ENCODE data around the gene BTG1.
"Not testable (repeated sequence)": the region's sequence is repeated elsewhere in the genome, so short reads cannot be mapped to it uniquely, and the experiment has no call there.

BTG1 gene

GRCh38 chr12:92111256-92111655, 34.4 kb downstream of the BTG1 start:
- H3K4me1 Mint-ChIP-seq (ENCODE audit: low read depth) = peaks cover 56% of the 10 kb centered on the region
- DNase-seq (ENCODE audit: low spot score) = no peak
- peak overlapping the region; percentile 18 for H3K27ac Mint-ChIP-seq
- H3K36me3 Mint-ChIP-seq (ENCODE audit: low read depth) = peaks cover 2% of the 10 kb centered on the region
- no peaks in the 10 kb centered on the region for H3K9me3 Mint-ChIP-seq
- no peaks in the 10 kb centered on the region for H3K27me3 Mint-ChIP-seq (ENCODE audit: low read depth)
- peak overlapping the region; percentile 26 for H3K4me3 Mint-ChIP-seq

GRCh38 chr12:92110083-92110640, 35.5 kb downstream of the BTG1 start:
- peak overlapping the region; percentile 26 for H3K4me3 Mint-ChIP-seq
- H3K9me3 Mint-ChIP-seq = no peaks in the 10 kb centered on the region
- peaks cover 2% of the 10 kb centered on the region for H3K36me3 Mint-ChIP-seq (ENCODE audit: low read depth)
- H3K4me1 Mint-ChIP-seq (ENCODE audit: low read depth) = peaks cover 60% of the 10 kb centered on the region
- H3K27ac Mint-ChIP-seq = no peak overlapping the region
- DNase-seq (ENCODE audit: low spot score) = no peak
- no peaks in the 10 kb centered on the region for H3K27me3 Mint-ChIP-seq (ENCODE audit: low read depth)

DNA sequence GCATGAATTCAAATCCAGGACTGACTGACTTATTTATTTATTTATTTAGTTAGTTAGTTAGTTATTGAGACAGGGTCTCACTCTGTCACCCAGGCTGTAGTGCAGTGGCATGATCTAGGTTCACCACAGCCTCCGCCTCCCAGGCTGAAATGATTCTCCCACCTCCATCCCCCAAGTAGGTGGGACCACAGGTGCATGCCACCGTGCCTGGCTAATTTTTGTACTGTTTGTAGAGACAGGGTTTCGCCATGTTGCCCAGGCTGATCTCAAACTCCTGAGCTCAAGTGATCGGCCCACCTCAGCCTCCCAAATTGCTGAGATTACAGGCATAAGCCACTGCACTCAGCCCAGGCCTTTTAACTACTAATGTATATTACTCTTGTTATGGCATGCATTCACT, 36.0 kb downstream of the BTG1 start:
- peaks cover under 1% of the 10 kb centered on the region for H3K36me3 Mint-ChIP-seq (ENCODE audit: low read depth)
- H3K9me3 Mint-ChIP-seq = no peaks in the 10 kb centered on the region
- peaks cover 56% of the 10 kb centered on the region for H3K4me1 Mint-ChIP-seq (ENCODE audit: low read depth)
- no peaks in the 10 kb centered on the region for H3K27me3 Mint-ChIP-seq (ENCODE audit: low read depth)
- no peak for DNase-seq (ENCODE audit: low spot score)
- no peak overlapping the region for H3K27ac Mint-ChIP-seq
- no peak overlapping the region for H3K4me3 Mint-ChIP-seq

DNA sequence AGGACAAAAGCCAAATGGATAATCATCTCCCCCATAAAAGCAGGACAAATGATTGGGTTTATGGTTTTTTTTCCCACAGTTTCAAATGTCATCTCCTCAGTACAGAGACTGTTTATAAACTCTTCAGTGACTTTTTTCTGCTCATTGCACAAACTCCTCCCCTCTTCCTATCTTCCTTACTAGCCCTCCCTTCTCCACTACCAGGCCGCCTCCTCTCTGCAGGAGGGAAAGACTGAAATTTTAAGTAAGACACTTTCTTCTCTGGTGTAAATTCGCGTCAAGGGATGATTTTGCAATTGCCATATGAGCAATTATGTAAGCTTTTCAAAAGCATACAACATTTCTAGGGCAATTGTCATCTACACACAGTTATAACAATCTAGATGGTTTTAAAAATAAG, 37.0 kb downstream of the BTG1 start:
- H3K4me3 Mint-ChIP-seq = no peak overlapping the region
- H3K27ac Mint-ChIP-seq = peak overlapping the region; percentile 37
- no peak for DNase-seq (ENCODE audit: low spot score)
- H3K36me3 Mint-ChIP-seq (ENCODE audit: low read depth) = no peaks in the 10 kb centered on the region
- no peaks in the 10 kb centered on the region for H3K27me3 Mint-ChIP-seq (ENCODE audit: low read depth)
- H3K4me1 Mint-ChIP-seq (ENCODE audit: low read depth) = peaks cover 52% of the 10 kb centered on the region
- H3K9me3 Mint-ChIP-seq = no peaks in the 10 kb centered on the region

DNA sequence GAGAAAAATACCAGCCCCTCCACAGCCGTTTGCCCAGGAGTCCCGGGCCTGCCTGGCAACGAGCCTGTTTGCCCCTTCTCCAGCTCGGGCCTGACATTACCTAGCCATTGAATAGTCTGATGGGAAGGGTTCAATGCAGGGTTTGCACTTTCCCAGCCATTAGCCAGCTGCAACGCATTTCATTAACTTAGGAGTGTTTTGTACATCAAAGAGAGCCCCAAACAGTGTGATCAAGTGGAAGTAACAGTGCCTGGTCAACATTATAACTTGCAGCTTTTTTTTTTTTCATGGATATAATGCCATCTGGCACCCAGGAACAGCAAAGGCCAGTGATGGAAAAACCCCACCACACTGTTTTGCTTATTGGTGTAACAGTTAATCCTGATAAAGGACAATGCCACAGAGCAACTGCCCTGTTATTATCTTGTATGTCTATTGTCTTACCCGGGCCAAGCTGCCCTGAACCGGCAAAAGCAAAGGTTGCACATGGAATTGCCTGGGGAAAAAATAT, 38.0 kb downstream of the BTG1 start:
- H3K4me3 Mint-ChIP-seq = no peak overlapping the region
- H3K4me1 Mint-ChIP-seq (ENCODE audit: low read depth) = peaks cover 50% of the 10 kb centered on the region
- H3K36me3 Mint-ChIP-seq (ENCODE audit: low read depth) = no peaks in the 10 kb centered on the region
- DNase-seq (ENCODE audit: low spot score) = no peak
- no peaks in the 10 kb centered on the region for H3K27me3 Mint-ChIP-seq (ENCODE audit: low read depth)
- no peaks in the 10 kb centered on the region for H3K9me3 Mint-ChIP-seq
- no peak overlapping the region for H3K27ac Mint-ChIP-seq

- Mint-ChIP-seq H3K36me3 (ENCODE audit: low read depth) (no peaks in the 10 kb centered on the region), H3K4me1 (ENCODE audit: low read depth) (peaks cover 47% of the 10 kb centered on the region)
Observed at GRCh38 chr12:92107094-92107493, 38.6 kb downstream of the BTG1 start.

DNA sequence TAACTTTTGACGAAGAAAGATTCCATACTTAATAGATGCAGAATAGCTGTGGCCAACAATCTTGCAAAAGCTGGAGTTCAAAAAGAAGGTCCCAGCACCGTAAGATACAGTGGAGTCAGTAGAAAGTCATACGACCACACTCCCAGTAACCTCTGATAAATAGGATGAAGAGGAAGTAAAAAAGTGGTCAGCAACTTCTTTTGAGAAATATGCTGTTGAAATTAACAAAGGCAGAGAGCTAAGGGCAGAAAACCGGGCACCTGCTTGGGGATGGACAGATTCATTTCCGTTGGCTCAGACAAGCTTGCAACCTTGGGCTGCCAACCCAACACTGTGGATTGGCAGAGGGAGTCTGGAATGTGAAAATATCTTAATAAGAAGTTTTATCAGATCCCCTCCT, 40.0 kb downstream of the BTG1 start:
- H3K9me3 Mint-ChIP-seq = peaks cover under 1% of the 10 kb centered on the region
- H3K36me3 Mint-ChIP-seq (ENCODE audit: low read depth) = no peaks in the 10 kb centered on the region
- peak overlapping the region; percentile 21 for H3K27ac Mint-ChIP-seq
- no peaks in the 10 kb centered on the region for H3K27me3 Mint-ChIP-seq (ENCODE audit: low read depth)
- H3K4me1 Mint-ChIP-seq (ENCODE audit: low read depth) = peaks cover 41% of the 10 kb centered on the region
- H3K4me3 Mint-ChIP-seq = peak overlapping the region; percentile 59
- DNase-seq (ENCODE audit: low spot score) = no peak

More at GRCh38 chr12:92107094-92107493, 38.6 kb downstream of the BTG1 start:
- Mint-ChIP-seq H3K27ac (no peak overlapping the region), H3K4me3 (no peak overlapping the region), H3K27me3 (ENCODE audit: low read depth) (no peaks in the 10 kb centered on the region), H3K9me3 (no peaks in the 10 kb centered on the region)
- no peak for DNase-seq (ENCODE audit: low spot score)

DNA sequence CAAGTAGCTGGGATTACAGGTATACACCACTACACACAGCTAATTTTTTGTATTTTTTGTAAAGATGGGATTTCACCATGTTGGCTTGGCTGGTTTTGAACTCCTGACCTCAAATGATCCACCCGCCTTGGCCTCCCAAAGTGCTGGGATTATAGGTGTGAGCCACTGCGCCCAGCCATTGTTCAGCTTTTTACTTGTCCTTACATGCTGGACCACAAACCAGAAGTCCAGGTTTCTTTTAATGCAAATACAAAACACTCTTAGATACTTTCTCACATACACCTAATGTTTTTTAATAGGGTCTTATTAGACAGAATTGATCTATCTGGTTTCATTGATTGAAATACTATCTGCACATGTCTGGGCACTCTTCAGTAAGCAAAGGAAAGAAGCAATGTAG, 40.5 kb downstream of the BTG1 start:
- H3K4me1 Mint-ChIP-seq (ENCODE audit: low read depth) = peaks cover 36% of the 10 kb centered on the region
- DNase-seq (ENCODE audit: low spot score) = no peak
- peaks cover 7% of the 10 kb centered on the region for H3K9me3 Mint-ChIP-seq
- H3K4me3 Mint-ChIP-seq = peak overlapping the region; percentile 59
- H3K36me3 Mint-ChIP-seq (ENCODE audit: low read depth) = peaks cover 3% of the 10 kb centered on the region
- no peak overlapping the region for H3K27ac Mint-ChIP-seq
- H3K27me3 Mint-ChIP-seq (ENCODE audit: low read depth) = no peaks in the 10 kb centered on the region

DNA sequence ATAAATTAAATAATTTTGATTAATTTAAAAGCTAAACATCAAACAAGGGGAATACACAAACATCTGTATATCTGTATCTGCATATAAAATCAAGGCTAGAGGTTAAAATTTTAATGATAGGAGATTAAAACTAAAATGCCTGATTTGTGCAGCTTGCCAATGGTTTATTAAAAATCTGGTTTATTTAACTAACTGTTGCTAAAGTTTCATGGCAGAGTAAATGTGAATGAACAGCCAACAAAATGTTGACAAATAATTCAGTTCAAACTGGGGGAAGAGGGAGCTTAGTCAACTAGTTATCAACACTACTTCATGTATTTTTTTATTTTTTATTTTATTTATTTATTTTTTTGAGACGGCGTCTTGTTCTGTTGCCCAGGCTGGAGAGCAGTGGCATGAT, 43.0 kb downstream of the BTG1 start:
- Mint-ChIP-seq H3K4me3 (no peak overlapping the region), H3K27ac (no peak overlapping the region), H3K27me3 (ENCODE audit: low read depth) (no peaks in the 10 kb centered on the region), H3K9me3 (peaks cover 16% of the 10 kb centered on the region), H3K4me1 (ENCODE audit: low read depth) (peaks cover 20% of the 10 kb centered on the region), H3K36me3 (ENCODE audit: low read depth) (peaks cover 10% of the 10 kb centered on the region)
- no peak for DNase-seq (ENCODE audit: low spot score)

DNA sequence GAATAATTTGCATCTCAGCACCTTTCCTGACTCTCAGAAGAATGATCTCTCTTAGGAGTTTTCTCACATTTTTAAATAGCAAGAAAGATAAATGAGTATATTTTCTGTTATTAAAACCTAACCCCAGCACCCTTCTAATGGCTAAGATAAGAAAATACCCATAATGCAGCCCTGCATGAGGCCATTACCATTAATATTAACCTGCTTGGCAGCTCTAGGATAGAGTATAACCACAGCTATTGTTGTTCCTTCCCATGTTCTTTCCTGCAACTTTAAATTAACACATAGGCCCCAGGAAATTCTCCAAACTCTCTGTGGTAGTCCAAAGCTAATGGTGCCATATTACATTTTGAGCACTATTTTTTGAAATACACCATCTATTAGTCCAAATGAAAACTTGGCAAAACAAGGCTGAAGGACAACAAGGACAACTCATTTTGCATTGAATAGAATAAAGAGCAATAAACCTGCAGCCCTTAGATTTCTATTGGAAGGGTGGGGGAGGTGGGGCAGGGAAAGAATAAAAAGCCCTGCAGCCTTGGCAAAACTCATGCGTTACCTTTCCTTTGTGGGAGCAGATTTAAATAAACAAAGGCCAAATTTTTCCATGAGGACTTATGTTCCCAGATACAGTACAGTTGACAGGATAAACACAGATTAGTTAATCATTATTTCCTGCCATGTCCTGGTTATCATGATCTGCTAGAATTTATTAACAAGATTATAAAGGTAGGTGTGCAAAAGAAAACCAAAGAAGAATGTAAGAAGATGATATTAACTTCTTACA, 46.9 kb downstream of the BTG1 start:
- Mint-ChIP-seq H3K27ac (no peak overlapping the region), H3K27me3 (ENCODE audit: low read depth) (no peaks in the 10 kb centered on the region), H3K4me1 (ENCODE audit: low read depth) (peaks cover 11% of the 10 kb centered on the region), H3K4me3 (no peak overlapping the region), H3K36me3 (ENCODE audit: low read depth) (peaks cover 10% of the 10 kb centered on the region), H3K9me3 (peaks cover 16% of the 10 kb centered on the region)
- no peak for DNase-seq (ENCODE audit: low spot score)

- Mint-ChIP-seq H3K27ac (no peak overlapping the region), H3K4me3 (no peak overlapping the region), H3K9me3 (peaks cover 16% of the 10 kb centered on the region), H3K4me1 (ENCODE audit: low read depth) (peaks cover 11% of the 10 kb centered on the region), H3K27me3 (ENCODE audit: low read depth) (no peaks in the 10 kb centered on the region), H3K36me3 (ENCODE audit: low read depth) (peaks cover 10% of the 10 kb centered on the region)
- peak; percentile 22 for DNase-seq (ENCODE audit: low spot score)
Observed at GRCh38 chr12:92096346-92097136, 49.1 kb downstream of the BTG1 start.

GRCh38 chr12:92094751-92095161, 50.9 kb downstream of the BTG1 start:
- H3K4me3 Mint-ChIP-seq = no peak overlapping the region
- no peak for DNase-seq (ENCODE audit: low spot score)
- H3K27ac Mint-ChIP-seq = no peak overlapping the region
- peaks cover 5% of the 10 kb centered on the region for H3K36me3 Mint-ChIP-seq (ENCODE audit: low read depth)
- peaks cover 6% of the 10 kb centered on the region for H3K9me3 Mint-ChIP-seq
- no peaks in the 10 kb centered on the region for H3K27me3 Mint-ChIP-seq (ENCODE audit: low read depth)
- peaks cover 11% of the 10 kb centered on the region for H3K4me1 Mint-ChIP-seq (ENCODE audit: low read depth)

GRCh38 chr12:92094301-92094700, 51.3 kb downstream of the BTG1 start:
- not testable (repeated sequence) for H3K9me3 Mint-ChIP-seq; DNase-seq (ENCODE audit: low spot score); H3K36me3 Mint-ChIP-seq (ENCODE audit: low read depth); H3K27ac Mint-ChIP-seq; H3K27me3 Mint-ChIP-seq (ENCODE audit: low read depth); H3K4me3 Mint-ChIP-seq
- peaks cover 11% of the 10 kb centered on the region for H3K4me1 Mint-ChIP-seq (ENCODE audit: low read depth)

Measured in T-helper 2 cell treated with Interferon-gamma antibody and Interleukin-4, amounts not matched to agents 5 μg/mL and 100 μg/mL, for 36 hours (primary cell).